Measurements from ENCODE around the gene TMEM185A.
"Not testable (repeated sequence)": the region's sequence is repeated elsewhere in the genome, so short reads cannot be mapped to it uniquely, and the experiment has no call there.

The TMEM185A gene

DNA sequence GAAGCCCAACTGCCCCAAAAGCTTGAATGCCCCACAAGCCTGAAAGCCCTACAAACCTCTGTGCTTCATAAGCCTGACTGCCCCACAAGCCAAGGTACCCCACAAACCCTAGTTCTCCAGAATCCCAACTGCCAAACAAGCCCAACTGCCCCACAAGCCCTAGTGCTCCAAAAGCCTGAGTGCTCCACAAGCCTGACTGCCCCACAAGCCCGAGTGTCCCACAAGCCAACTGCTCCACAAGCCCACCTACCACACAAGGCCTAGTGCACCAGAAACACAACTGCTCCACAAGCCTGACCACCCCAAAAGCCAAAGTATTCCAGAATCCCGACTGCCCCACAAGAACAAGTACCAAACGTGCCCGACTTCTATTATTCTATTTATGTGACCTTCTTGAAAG is 68.2 kb downstream of the TMEM185A start:
- intact Hi-C loops (cut with DNase I): no loop called here
- DNase-seq: peak in 1 of 10 donors; percentile 31

DNA sequence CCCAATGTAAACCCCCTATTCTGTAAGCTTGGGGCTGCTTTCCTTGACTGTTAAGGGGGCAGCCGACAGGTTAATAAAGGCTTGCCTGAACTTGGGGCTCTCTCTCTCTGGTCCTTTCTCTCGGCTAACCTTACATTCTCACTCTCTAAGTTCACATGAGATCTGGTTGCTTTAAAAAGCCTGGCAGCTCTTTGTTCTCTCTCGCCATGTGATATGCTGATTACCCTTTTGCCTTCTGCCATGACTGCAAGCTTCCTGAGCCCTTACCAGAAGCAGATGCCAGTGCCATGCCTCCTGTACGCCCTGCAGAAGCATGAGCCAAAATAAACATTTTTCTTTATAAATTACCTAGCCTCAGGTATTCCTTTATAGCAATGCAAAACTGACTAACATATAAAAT is 76.3 kb downstream of the TMEM185A start:
- DNase-seq; intact Hi-C loops (cut with DNase I): not testable (repeated sequence)

DNA sequence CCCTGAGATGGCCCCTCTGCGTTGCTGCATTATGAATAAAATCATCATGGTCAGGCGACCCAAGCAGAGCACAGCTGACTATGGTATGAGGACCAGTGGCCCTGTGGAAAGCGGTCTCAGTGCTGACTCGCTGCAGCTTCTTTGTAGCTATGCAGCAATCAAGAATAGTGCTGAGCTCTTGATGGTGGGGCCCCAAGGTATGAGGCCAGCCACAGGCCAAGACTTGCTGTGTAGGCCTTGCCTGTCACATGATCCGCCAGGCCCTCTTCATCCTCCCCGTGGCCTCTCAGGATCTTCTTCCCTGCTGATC is 79.7 kb downstream of the TMEM185A start:
- intact Hi-C loops (cut with DNase I); DNase-seq: not testable (repeated sequence)

DNA sequence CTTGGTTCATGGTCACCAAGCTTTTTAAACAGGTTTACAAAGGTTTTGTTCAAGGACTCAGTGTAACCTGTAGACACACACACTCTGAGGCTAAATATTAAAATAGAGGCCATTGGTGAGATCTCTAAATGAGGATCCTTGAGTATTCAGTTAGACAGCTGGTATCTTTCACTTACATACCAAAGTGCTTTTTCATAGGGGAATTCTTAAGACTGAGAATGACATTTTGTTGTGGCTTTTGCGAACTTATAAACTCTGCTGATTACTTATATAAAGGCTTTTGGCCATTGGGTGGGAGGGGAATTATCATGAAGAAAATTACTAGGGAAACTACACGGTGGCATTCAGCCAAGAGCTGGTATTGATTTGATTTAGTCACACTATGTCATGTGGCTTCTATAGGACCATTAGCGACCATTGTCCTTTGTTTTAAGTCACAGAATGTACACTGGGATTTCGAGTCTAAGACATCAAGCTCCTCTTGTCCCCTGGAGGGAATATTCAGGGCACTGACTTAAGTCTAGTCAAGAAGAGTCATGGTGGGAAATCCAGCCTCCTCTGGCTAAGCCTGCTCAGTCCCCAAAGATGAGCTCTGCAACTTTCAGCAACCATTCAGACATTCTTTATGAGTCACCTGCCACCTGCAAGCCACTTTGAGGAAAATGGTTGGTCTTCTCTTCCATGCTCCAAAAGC is 80.2 kb downstream of the TMEM185A start:
- intact Hi-C loops (cut with DNase I): not testable (repeated sequence)

DNA sequence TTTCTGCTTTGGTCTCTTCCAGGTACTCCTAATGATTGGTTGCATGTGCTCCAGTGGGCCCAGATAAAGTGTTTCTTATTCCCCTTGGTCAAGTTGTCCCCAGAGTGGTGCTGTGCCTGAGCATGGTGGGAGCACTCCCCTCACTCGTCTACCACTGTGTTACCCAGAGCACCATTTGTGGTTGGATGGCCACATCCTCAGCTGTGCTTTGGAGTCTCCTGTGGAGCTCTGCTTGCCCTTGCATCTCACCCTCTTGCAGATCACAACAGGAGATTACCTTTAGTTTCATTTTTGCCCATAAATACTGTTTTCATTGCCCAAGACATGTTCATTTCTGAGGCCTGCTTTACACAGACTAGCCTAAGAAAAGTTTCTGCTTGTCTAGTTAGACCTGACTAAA is 81.1 kb downstream of the TMEM185A start:
- DNase-seq; intact Hi-C loops (cut with DNase I): not testable (repeated sequence)

More for the DNA sequence above, 80.2 kb downstream of the TMEM185A start:
- not testable (repeated sequence) for DNase-seq

DNA sequence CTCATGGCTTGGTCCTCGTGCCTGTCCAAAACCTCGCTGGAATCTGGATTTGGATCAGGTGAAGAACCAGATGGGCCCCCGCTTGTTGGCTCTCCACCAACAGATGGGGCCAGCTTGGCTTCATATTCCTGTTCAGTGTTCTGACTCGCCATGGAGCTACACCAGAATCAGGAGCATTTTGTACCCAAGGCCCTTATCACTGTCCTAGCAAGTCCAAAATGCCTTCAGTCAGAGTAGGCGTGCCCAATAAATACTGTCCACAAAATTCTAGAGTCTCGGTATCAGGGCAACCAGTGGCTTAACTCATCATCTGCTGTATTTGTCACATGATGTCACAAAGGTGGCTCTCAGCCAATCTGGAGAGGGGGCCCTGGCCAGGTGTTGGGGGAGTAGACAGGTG is 81.9 kb downstream of the TMEM185A start, which contains the start of gene HSFX3:
TSS of gene HSFX3 (minus strand) at position 224 of the 400 bp plus-strand sequence. CDS start at position 152, 72 bp downstream.
- intact Hi-C loops (cut with DNase I); DNase-seq: not testable (repeated sequence)

DNA sequence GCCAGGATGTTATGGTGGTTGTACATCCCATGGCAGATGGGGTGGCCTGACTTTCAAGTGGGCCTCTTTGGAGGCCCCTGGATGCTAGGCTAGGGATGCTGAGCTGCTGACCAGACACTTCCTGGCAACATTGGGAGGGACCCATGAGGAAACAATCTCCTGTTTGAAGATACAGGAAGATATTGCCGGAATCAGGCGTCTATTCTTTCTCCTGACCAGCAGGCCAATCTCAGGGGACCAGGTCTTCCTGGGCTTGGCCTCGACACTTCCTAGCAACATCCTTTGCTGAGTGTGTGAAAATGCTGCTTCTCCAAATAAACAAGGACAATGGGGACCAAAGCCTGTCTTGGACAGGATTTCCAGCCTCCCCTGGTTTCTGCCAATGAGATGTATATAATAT is 83.8 kb downstream of the TMEM185A start:
- intact Hi-C loops (cut with DNase I); DNase-seq: not testable (repeated sequence)

DNA sequence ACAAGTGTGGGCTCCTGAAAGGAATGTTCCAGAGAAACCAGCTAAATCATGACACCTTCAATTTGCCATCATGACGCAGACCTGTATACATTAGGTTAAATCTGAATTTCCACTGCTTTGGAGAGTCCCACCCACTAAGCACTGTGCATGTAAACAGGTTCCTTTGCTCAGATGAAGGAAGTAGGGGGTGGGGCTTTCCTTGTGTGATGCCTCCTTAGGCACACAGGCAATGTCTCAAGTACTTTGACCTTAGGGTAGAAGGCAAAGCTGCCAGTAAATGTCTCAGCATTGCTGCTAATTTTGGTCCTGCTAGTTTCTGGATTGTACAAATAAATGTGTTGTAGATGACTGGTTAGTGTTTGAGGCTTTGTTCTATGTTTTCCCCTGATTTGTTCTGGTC is 84.6 kb downstream of the TMEM185A start:
- DNase-seq; intact Hi-C loops (cut with DNase I): not testable (repeated sequence)

All from posterior cingulate gyrus (tissue), 11 donors.